SK-N-SH treated with all-trans-retinoic acid at 6 μM for 48 hours (cell line): Measurements from ENCODE around the gene SLC10A3.

ENCODE experiments used
- BACH2 ChIP-seq: fragments of 250-450 bp; sonication (Bioruptor Pico); IDR thresholded peaks from 2 replicates; pipeline ENCODE4 v1.9.0; 2021; ENCODE audit warnings: mild to moderate bottlenecking, borderline replicate concordance
- CREB5 ChIP-seq: fragments of 250-450 bp; sonication (Bioruptor Pico); IDR thresholded peaks from 2 replicates; pipeline ENCODE4 v1.5.1; 2020; ENCODE audit warnings: low read depth, mild to moderate bottlenecking, moderate library complexity
- ESRRG ChIP-seq: fragments of 250-450 bp; sonication (Bioruptor Pico); IDR thresholded peaks from 2 replicates; pipeline ENCODE4 v1.6.1; 2021; ENCODE audit warnings: mild to moderate bottlenecking
- ISL1 ChIP-seq: fragments of 250-450 bp; sonication (Bioruptor Pico); IDR thresholded peaks from 2 replicates; pipeline ENCODE4 v2.1.2; 2022; ENCODE audit warnings: mild to moderate bottlenecking, moderate library complexity
- RARB ChIP-seq: fragments of 250-450 bp; sonication (Bioruptor Pico); IDR thresholded peaks from 2 replicates; pipeline ENCODE4 v1.8.0; 2021; ENCODE audit warnings: mild to moderate bottlenecking, moderate library complexity
- TCF4 ChIP-seq: fragments of 250-450 bp; sonication (Bioruptor Pico); IDR thresholded peaks from 2 replicates; pipeline ENCODE4 v1.8.0; 2021; ENCODE audit warnings: mild to moderate bottlenecking, moderate library complexity, borderline replicate concordance
- TOX ChIP-seq: fragments of 250-450 bp; sonication (Bioruptor Pico); IDR thresholded peaks from 2 replicates; pipeline ENCODE4 v1.8.0; 2021; ENCODE audit warnings: mild to moderate bottlenecking, moderate library complexity, borderline replicate concordance
- TSHZ2 ChIP-seq: fragments of 250-450 bp; sonication (Bioruptor Pico); IDR thresholded peaks from 2 replicates; pipeline ENCODE4 v1.5.0; 2020; ENCODE audit warnings: mild to moderate bottlenecking, moderate library complexity
- ZFP3 ChIP-seq: fragments of 250-450 bp; sonication (Bioruptor Pico); IDR thresholded peaks from 2 replicates; pipeline ENCODE4 v1.5.0; 2020; ENCODE audit warnings: mild to moderate bottlenecking, moderate library complexity
- ZFP30 ChIP-seq: fragments of 450-650 bp; formaldehyde crosslinking; IDR thresholded peaks from 2 replicates; pipeline ENCODE4 v1.5.0; 2022; ENCODE audit warnings: mild to moderate bottlenecking, moderate library complexity
- ZNF565 ChIP-seq: fragments of 450-650 bp; formaldehyde crosslinking; conservative IDR thresholded peaks from 2 replicates; pipeline ENCODE4 v1.5.0; 2020; ENCODE audit warnings: low read depth, mild to moderate bottlenecking, moderate library complexity

GRCh38 chrX:154483325-154483724, 7.1 kb downstream of the SLC10A3 start:
- TF ChIP-seq ZNF565 (CRISPR knock-in tag), result no peak
- TF ChIP-seq TOX (CRISPR knock-in tag), result no peak
- TF ChIP-seq ISL1 (CRISPR knock-in tag), result no peak
- no peak for TF ChIP-seq BACH2 (CRISPR knock-in tag)
- TF ChIP-seq CREB5, result no peak
- TF ChIP-seq RARB (CRISPR knock-in tag), result no peak
- no peak for TF ChIP-seq ESRRG (CRISPR knock-in tag)
- TF ChIP-seq TSHZ2 (CRISPR knock-in tag), result no peak
- no peak for TF ChIP-seq ZFP3
- no peak for TF ChIP-seq ZFP30
- TF ChIP-seq TCF4 (CRISPR knock-in tag), result no peak
